Measurements from ENCODE around the gene EPC1.
"Not testable (repeated sequence)": the region's sequence is repeated elsewhere in the genome, so short reads cannot be mapped to it uniquely, and the experiment has no call there.

Gene EPC1

GRCh38 chr10:32371101-32371500 is 24.1 kb upstream of the EPC1 start:
- Histone ChIP-seq H3K9me2 (replicated peaks; ENCODE audit: insufficient read depth, low read length) (no peaks in the 10 kb centered on the region), H3K4me2 (ENCODE audit: low read depth, low read length) (no peak overlapping the region), H2AFZ (ENCODE audit: low read length) (no peak overlapping the region), H3K4me3 (ENCODE audit: low read length) (no peak overlapping the region), H3K4me1 (ENCODE audit: low read length) (peaks cover 3% of the 10 kb centered on the region; the same call in 1 of the 2 replicates), H3F3A (ENCODE audit: insufficient read depth, low read length) (no peaks in the 10 kb centered on the region), H3K79me2 (ENCODE audit: low read length) (peaks cover 84% of the 10 kb centered on the region), H3K9me3 (replicated peaks; ENCODE audit: insufficient read depth, low read length) (no peaks in the 10 kb centered on the region), H3K27me3 (replicated peaks; ENCODE audit: insufficient read depth, low read length) (no peaks in the 10 kb centered on the region), H3K27ac (ENCODE audit: low read length) (no peak overlapping the region), H3K36me3 (replicated peaks; ENCODE audit: insufficient read depth, low read length) (no peaks in the 10 kb centered on the region), H4K20me1 (ENCODE audit: insufficient read depth, low read length) (0 out of 2 replicates have a peak, but pooled peaks cover 4% of the 10 kb centered on the region), H3K9ac (ENCODE audit: low read length) (no peak overlapping the region)
- no peak for TF ChIP-seq EZH2 (optimal IDR thresholded peaks at IDR 0.05; ENCODE audit: low read depth, low read length)
- DNase-seq: no peak

- Histone ChIP-seq H3K9me3 (replicated peaks; ENCODE audit: insufficient read depth, low read length) (no peaks in the 10 kb centered on the region), H3K36me3 (replicated peaks; ENCODE audit: insufficient read depth, low read length) (no peaks in the 10 kb centered on the region), H3K9me2 (replicated peaks; ENCODE audit: insufficient read depth, low read length) (no peaks in the 10 kb centered on the region), H4K20me1 (ENCODE audit: insufficient read depth, low read length) (0 out of 2 replicates have a peak, but pooled peaks cover 4% of the 10 kb centered on the region), H3F3A (ENCODE audit: insufficient read depth, low read length) (no peaks in the 10 kb centered on the region), H3K79me2 (ENCODE audit: low read length) (peaks cover 78% of the 10 kb centered on the region), H3K27ac (ENCODE audit: low read length) (no peak overlapping the region), H2AFZ (ENCODE audit: low read length) (no peak overlapping the region), H3K4me2 (ENCODE audit: low read depth, low read length) (no peak overlapping the region), H3K4me3 (ENCODE audit: low read length) (no peak overlapping the region), H3K27me3 (replicated peaks; ENCODE audit: insufficient read depth, low read length) (no peaks in the 10 kb centered on the region), H3K9ac (ENCODE audit: low read length) (no peak overlapping the region), H3K4me1 (ENCODE audit: low read length) (peaks cover 3% of the 10 kb centered on the region; the same call in 1 of the 2 replicates)
- peak; percentile 55 for DNase-seq
- no peak for TF ChIP-seq EZH2phosphoT487 (IDR thresholded peaks at IDR 0.05; ENCODE audit: low read length)
- peak; percentile 76 for TF ChIP-seq CTCF (IDR thresholded peaks at IDR 0.05; ENCODE audit: low read length)
These were observed 21.0 kb upstream of the EPC1 start for GRCh38 chr10:32367793-32368453.

- Histone ChIP-seq H3K4me1 (ENCODE audit: low read length) (peaks cover 3% of the 10 kb centered on the region; the same call in 1 of the 2 replicates), H3K9me2 (replicated peaks; ENCODE audit: insufficient read depth, low read length) (no peaks in the 10 kb centered on the region), H3K27me3 (replicated peaks; ENCODE audit: insufficient read depth, low read length) (no peaks in the 10 kb centered on the region), H3K9ac (ENCODE audit: low read length) (no peak overlapping the region), H4K20me1 (ENCODE audit: insufficient read depth, low read length) (0 out of 2 replicates have a peak, but pooled peaks cover 4% of the 10 kb centered on the region), H3F3A (ENCODE audit: insufficient read depth, low read length) (no peaks in the 10 kb centered on the region), H3K9me3 (replicated peaks; ENCODE audit: insufficient read depth, low read length) (no peaks in the 10 kb centered on the region), H3K79me2 (ENCODE audit: low read length) (peaks cover 75% of the 10 kb centered on the region), H3K27ac (ENCODE audit: low read length) (no peak overlapping the region), H3K4me2 (ENCODE audit: low read depth, low read length) (no peak overlapping the region), H2AFZ (ENCODE audit: low read length) (no peak overlapping the region), H3K4me3 (ENCODE audit: low read length) (no peak overlapping the region), H3K36me3 (replicated peaks; ENCODE audit: insufficient read depth, low read length) (no peaks in the 10 kb centered on the region)
- no peak for TF ChIP-seq EZH2phosphoT487 (IDR thresholded peaks at IDR 0.05; ENCODE audit: low read length)
- no peak for TF ChIP-seq EZH2 (optimal IDR thresholded peaks at IDR 0.05; ENCODE audit: low read depth, low read length)
- no peak for TF ChIP-seq CTCF (IDR thresholded peaks at IDR 0.05; ENCODE audit: low read length)
- DNase-seq: no peak
These were observed 19.6 kb upstream of the EPC1 start for GRCh38 chr10:32366588-32366987.

GRCh38 chr10:32366111-32366510 is 19.2 kb upstream of the EPC1 start:
- H3K27me3 ChIP-seq (replicated peaks; ENCODE audit: insufficient read depth, low read length): no peaks in the 10 kb centered on the region

GRCh38 chr10:32365404-32365803 is 18.4 kb upstream of the EPC1 start:
- not testable (repeated sequence) for H2AFZ ChIP-seq (ENCODE audit: low read length); H3K36me3 ChIP-seq (replicated peaks; ENCODE audit: insufficient read depth, low read length); H3K4me1 ChIP-seq (ENCODE audit: low read length); DNase-seq; H3K9me2 ChIP-seq (replicated peaks; ENCODE audit: insufficient read depth, low read length); H3K27me3 ChIP-seq (replicated peaks; ENCODE audit: insufficient read depth, low read length); H3K4me2 ChIP-seq (ENCODE audit: low read depth, low read length); H3K27ac ChIP-seq (ENCODE audit: low read length); H3K4me3 ChIP-seq (ENCODE audit: low read length); H3K9ac ChIP-seq (ENCODE audit: low read length); H4K20me1 ChIP-seq (ENCODE audit: insufficient read depth, low read length); H3F3A ChIP-seq (ENCODE audit: insufficient read depth, low read length); H3K9me3 ChIP-seq (replicated peaks; ENCODE audit: insufficient read depth, low read length)
- H3K79me2 ChIP-seq (ENCODE audit: low read length): peaks cover 74% of the 10 kb centered on the region

More at GRCh38 chr10:32366111-32366510, 19.2 kb upstream of the EPC1 start:
- no peak overlapping the region for H3K4me2 ChIP-seq (ENCODE audit: low read depth, low read length)
- 0 out of 2 replicates have a peak, but pooled peaks cover 4% of the 10 kb centered on the region for H4K20me1 ChIP-seq (ENCODE audit: insufficient read depth, low read length)
- no peaks in the 10 kb centered on the region for H3K9me3 ChIP-seq (replicated peaks; ENCODE audit: insufficient read depth, low read length)
- H3K9me2 ChIP-seq (replicated peaks; ENCODE audit: insufficient read depth, low read length): no peaks in the 10 kb centered on the region
- no peaks in the 10 kb centered on the region for H3K36me3 ChIP-seq (replicated peaks; ENCODE audit: insufficient read depth, low read length)
- H3F3A ChIP-seq (ENCODE audit: insufficient read depth, low read length): no peaks in the 10 kb centered on the region
- peaks cover 3% of the 10 kb centered on the region; the same call in 1 of the 2 replicates for H3K4me1 ChIP-seq (ENCODE audit: low read length)
- no peak overlapping the region for H3K27ac ChIP-seq (ENCODE audit: low read length)
- H3K79me2 ChIP-seq (ENCODE audit: low read length): peaks cover 76% of the 10 kb centered on the region
- no peak overlapping the region for H3K4me3 ChIP-seq (ENCODE audit: low read length)
- H2AFZ ChIP-seq (ENCODE audit: low read length): no peak overlapping the region
- DNase-seq: no peak
- H3K9ac ChIP-seq (ENCODE audit: low read length): no peak overlapping the region
- TF ChIP-seq EZH2 (optimal IDR thresholded peaks at IDR 0.05; ENCODE audit: low read depth, low read length) (no peak), CTCF (IDR thresholded peaks at IDR 0.05; ENCODE audit: low read length) (no peak), EZH2phosphoT487 (IDR thresholded peaks at IDR 0.05; ENCODE audit: low read length) (no peak)
